H1 (cell line): ENCODE results near the gene KCNAB2. TPM values are rescaled to one million over a fixed set of nuclear protein-coding genes. Genes with fewer than 3 reads are reported as not detected.

Source experiments
- CTCF ChIA-PET: fragments of 300-600 bp; sonication (Branson Sonifier 250); formaldehyde crosslinking; loops from one replicate; lab custom pipeline; 2021; ENCODE audit not compliant: partially characterized antibody; lab: Charles Lee
- POLR2A ChIA-PET: fragments of 300-600 bp; sonication (Branson Sonifier 250); formaldehyde crosslinking; loops from one replicate; lab custom pipeline; 2021; ENCODE audit warnings: inconsistent platforms; ENCODE audit not compliant: partially characterized antibody; lab: Charles Lee
- DNase-seq, 2 experiments: peaks; one replicate each; pipeline versions ENCODE4 v3.0.0 to v3.0.0-alpha.2; 2010 to 2022; ENCODE audit warnings: low spot score in 2 of 2, low read depth in 1 of 2, mixed read lengths in 1 of 2
- FAIRE-seq: peaks from 2 replicates; lab custom pipeline; 2011; peaks lifted over from hg19 to GRCh38; lab: Jason Lieb, UNC
- H2AFZ ChIP-seq: 2 replicates; pipeline ENCODE4 v1.8.1; 2012; ENCODE audit warnings: low read length, inconsistent platforms
- H2AK5ac ChIP-seq: 2 replicates; pipeline ENCODE4 v1.6.1; 2013; ENCODE audit warnings: low read depth, low read length
- H2BK120ac ChIP-seq: replicated peaks from 2 replicates; pipeline ENCODE3; 2013; ENCODE audit warnings: low read depth, low read length, inconsistent platforms
- H2BK12ac ChIP-seq: 2 replicates; pipeline ENCODE4 v1.6.1; 2013; ENCODE audit warnings: low read depth, low read length
- H2BK15ac ChIP-seq: 2 replicates; pipeline ENCODE4 v1.6.1; 2013; ENCODE audit warnings: low read length
- H2BK20ac ChIP-seq: 2 replicates; pipeline ENCODE4 v1.6.1; 2013; ENCODE audit warnings: low read length
- H2BK5ac ChIP-seq: 2 replicates; pipeline ENCODE4 v1.6.1; 2013; ENCODE audit warnings: low read depth, low read length
- H3K14ac ChIP-seq: 2 replicates; pipeline ENCODE4 v1.6.1; 2013; ENCODE audit warnings: inconsistent platforms; ENCODE audit not compliant: insufficient read length
- H3K18ac ChIP-seq: 2 replicates; pipeline ENCODE4 v1.6.1; 2013; ENCODE audit warnings: low read length; ENCODE audit errors: extremely low read depth
- H3K23ac ChIP-seq: 2 replicates; pipeline ENCODE4 v1.6.1; 2013; ENCODE audit warnings: inconsistent platforms; ENCODE audit not compliant: insufficient read length
- H3K23me2 ChIP-seq: 2 replicates; pipeline ENCODE4 v1.6.1; 2013; ENCODE audit warnings: low read depth, low read length
- H3K27ac ChIP-seq: 2 replicates; pipeline ENCODE4 v1.6.1; 2011; ENCODE audit warnings: low read depth, low read length, inconsistent platforms
- H3K27me3 ChIP-seq, 4 experiments: replicated peaks in 1 of 4; 1 replicate in 1 of 4; 2 replicates in 3 of 4; pipeline versions ENCODE4 v1.6.1 to v1.8.1; 2011 to 2013; ENCODE audit warnings: low read length in 3 of 4, mild to moderate bottlenecking in 3 of 4, inconsistent platforms in 2 of 4, mixed read lengths in 2 of 4, moderate library complexity in 1 of 4; ENCODE audit not compliant: control insufficient read depth in 3 of 4, insufficient read depth in 3 of 4; ENCODE audit errors: extremely low read depth in 1 of 4
- H3K36me3 ChIP-seq, 4 experiments: 2 replicates each; pipeline versions ENCODE4 v1.6.1 to v1.8.1; 2011 to 2013; ENCODE audit warnings: mild to moderate bottlenecking in 4 of 4, low read length in 3 of 4, moderate library complexity in 2 of 4, control low read depth in 1 of 4, inconsistent platforms in 1 of 4; ENCODE audit not compliant: insufficient read depth in 4 of 4, control insufficient read depth in 2 of 4
- H3K4ac ChIP-seq: replicated peaks from 2 replicates; pipeline ENCODE3; 2013; ENCODE audit warnings: low read length, low read depth, mixed read lengths, inconsistent platforms; ENCODE audit not compliant: insufficient read length
- H3K4me1 ChIP-seq, 4 experiments: replicated peaks in 1 of 4; 1 replicate in 1 of 4; 2 replicates in 3 of 4; pipeline versions ENCODE4 v1.6.1 to v1.8.1; 2011 to 2013; ENCODE audit warnings: low read length in 3 of 4, inconsistent platforms in 2 of 4, mixed read lengths in 1 of 4; ENCODE audit not compliant: insufficient read depth in 4 of 4, control insufficient read depth in 3 of 4
- H3K4me2 ChIP-seq, 2 experiments: 2 replicates each; pipeline versions ENCODE4 v1.6.1 to v1.8.1; 2011 to 2013; ENCODE audit warnings: low read depth in 2 of 2, low read length in 2 of 2, control low read depth in 1 of 2, inconsistent platforms in 1 of 2, mild to moderate bottlenecking in 1 of 2; ENCODE audit not compliant: insufficient read depth in 1 of 2
- H3K4me3 ChIP-seq, 4 experiments: fragments of 200-600, 300-600 bp in 1 of 4; sonication (generic), shearing (Covaris generic), sonication (Bioruptor Twin) in 1 of 4; 2 replicates each; pipeline versions ENCODE4 v1.5.1 to v1.8.1; 2011 to 2016; ENCODE audit warnings: low read length in 4 of 4, low read depth in 3 of 4, control low read depth in 2 of 4, inconsistent platforms in 2 of 4, mild to moderate bottlenecking in 2 of 4, mixed read lengths in 1 of 4, moderate library complexity in 1 of 4; ENCODE audit not compliant: insufficient read depth in 2 of 4; ENCODE audit errors: extremely low read depth in 1 of 4
- H3K56ac ChIP-seq: replicated peaks from 2 replicates; pipeline ENCODE3; 2013; ENCODE audit warnings: low read depth, mild to moderate bottlenecking, mixed read lengths, low read length, inconsistent platforms; ENCODE audit not compliant: insufficient read length
- H3K79me1 ChIP-seq: 2 replicates; pipeline ENCODE4 v1.6.1; 2013; ENCODE audit warnings: low read depth, low read length, control low read depth
- H3K79me2 ChIP-seq, 2 experiments: 2 replicates each; pipeline versions ENCODE4 v1.6.1 to v1.8.1; 2012 to 2013; ENCODE audit warnings: low read length in 2 of 2, mild to moderate bottlenecking in 2 of 2, inconsistent platforms in 1 of 2; ENCODE audit not compliant: insufficient read depth in 2 of 2, control insufficient read depth in 1 of 2
- H3K9ac ChIP-seq, 4 experiments: replicated peaks in 1 of 4; 1 replicate in 1 of 4; 2 replicates in 3 of 4; pipeline versions ENCODE4 v1.6.1 to v1.8.1; 2011 to 2013; ENCODE audit warnings: low read depth in 3 of 4, low read length in 3 of 4, control low read depth in 2 of 4, mild to moderate bottlenecking in 2 of 4, moderate library complexity in 2 of 4, inconsistent platforms in 1 of 4; ENCODE audit errors: extremely low read depth in 1 of 4
- H3K9me3 ChIP-seq, 2 experiments: 2 replicates each; pipeline versions ENCODE4 v1.6.1 to v1.8.1; 2012 to 2013; ENCODE audit warnings: mild to moderate bottlenecking in 2 of 2, moderate library complexity in 2 of 2, control low read depth in 1 of 2, inconsistent platforms in 1 of 2, low read depth in 1 of 2, low read length in 1 of 2, mixed read lengths in 1 of 2; ENCODE audit not compliant: insufficient read depth in 2 of 2
- H4K20me1 ChIP-seq, 2 experiments: replicated peaks in 1 of 2; 2 replicates each; pipeline versions ENCODE3 to v1.8.1; 2011 to 2013; ENCODE audit warnings: inconsistent platforms in 2 of 2, low read length in 2 of 2, mild to moderate bottlenecking in 1 of 2; ENCODE audit not compliant: insufficient read depth in 2 of 2, control insufficient read depth in 1 of 2
- H4K5ac ChIP-seq: 2 replicates; pipeline ENCODE4 v1.6.1; 2013; ENCODE audit warnings: low read length, low read depth, mixed read lengths, inconsistent platforms; ENCODE audit not compliant: insufficient read length
- H4K8ac ChIP-seq: 2 replicates; pipeline ENCODE4 v1.8.0; 2013; ENCODE audit warnings: mild to moderate bottlenecking, moderate library complexity, low read length, inconsistent platforms; ENCODE audit not compliant: insufficient read depth; ENCODE audit errors: extremely low read depth
- H4K91ac ChIP-seq: replicated peaks from 2 replicates; pipeline ENCODE3; 2013; ENCODE audit warnings: low read length, mixed read lengths, inconsistent platforms; ENCODE audit not compliant: insufficient read length
- ASH2L ChIP-seq: fragments of 200-600, 300-600 bp; sonication (generic); IDR thresholded peaks from one replicate; pipeline ENCODE4 v1.7.1; 2017; ENCODE audit warnings: low read length
- BACH1 ChIP-seq: IDR thresholded peaks from 2 replicates; pipeline ENCODE4 v1.6.1; 2012; ENCODE audit warnings: low read length, improper control_type of control experiment
- CBX5 ChIP-seq: fragments of 300-800, 300-1000 bp; sonication (generic); IDR thresholded peaks from 2 replicates; pipeline ENCODE4 v1.7.1; 2016; ENCODE audit warnings: antibody characterized with exemption, low read length, low read depth
- CEBPB ChIP-seq: IDR thresholded peaks from 2 replicates; pipeline ENCODE4 v1.6.1; 2012; ENCODE audit warnings: low read depth, low read length
- CHD1 ChIP-seq: IDR thresholded peaks from 2 replicates; pipeline ENCODE4 v1.6.1; 2012; ENCODE audit warnings: low read depth, low read length, improper control_type of control experiment
- FOSL1 ChIP-seq: IDR thresholded peaks from 2 replicates; pipeline ENCODE4 v1.6.1; 2011; ENCODE audit warnings: mild to moderate bottlenecking, low read depth, low read length, moderate library complexity; ENCODE audit not compliant: insufficient read depth
- MAFK ChIP-seq: IDR thresholded peaks from 2 replicates; pipeline ENCODE4 v1.6.1; 2012; ENCODE audit warnings: low read depth, mild to moderate bottlenecking, improper control_type of control experiment, low read length
- POLR2A ChIP-seq, 2 experiments: IDR thresholded peaks; 1 replicate in 1 of 2; 2 replicates in 1 of 2; pipeline ENCODE4 v1.6.1; 2011; ENCODE audit warnings: low read depth in 2 of 2, low read length in 2 of 2, mild to moderate bottlenecking in 2 of 2; ENCODE audit errors: control extremely low read depth in 1 of 2
- RAD21 ChIP-seq, 2 experiments: IDR thresholded peaks in 1 of 2; conservative IDR thresholded peaks in 1 of 2; 2 replicates each; pipeline ENCODE4 v1.6.1; 2011; ENCODE audit warnings: low read depth in 2 of 2, low read length in 2 of 2, improper control_type of control experiment in 1 of 2, inconsistent platforms in 1 of 2, mild to moderate bottlenecking in 1 of 2, moderate library complexity in 1 of 2
- SP1 ChIP-seq: IDR thresholded peaks from 2 replicates; pipeline ENCODE4 v1.6.1; 2011; ENCODE audit warnings: low read depth, low read length
- SP2 ChIP-seq: IDR thresholded peaks from 2 replicates; pipeline ENCODE4 v1.6.1; 2012; ENCODE audit warnings: mild to moderate bottlenecking, low read length, inconsistent platforms
- SUZ12 ChIP-seq: fragments of 200-600 bp; sonication (generic); IDR thresholded peaks from 2 replicates; pipeline ENCODE4 v1.6.1; 2012; ENCODE audit warnings: mild to moderate bottlenecking, inconsistent platforms, low read length, moderate library complexity, mixed read lengths
- TAF1 ChIP-seq: IDR thresholded peaks from 2 replicates; pipeline ENCODE4 v1.6.1; 2011; ENCODE audit warnings: mild to moderate bottlenecking, low read depth, low read length
- WGBS, 2 experiments: shearing (Covaris generic) in 1 of 2; methylation state at CpG; one replicate each; pipeline versions ENCODE4 v1.1.6 to v1.1.7; 2013 to 2015; ENCODE audit warnings: low lambda C conversion rate in 2 of 2, mixed read lengths in 2 of 2, inconsistent platforms in 1 of 2, low coverage in 1 of 2, missing lambda C conversion rate in 1 of 2; ENCODE audit not compliant: insufficient replicate concordance in 2 of 2, insufficient coverage in 1 of 2, insufficient read length in 1 of 2; ENCODE audit errors: extremely low coverage in 1 of 2, missing lambda C conversion rate in 1 of 2; 5-methylcytosine and 5-hydroxymethylcytosine counted together
- polyA plus RNA-seq, 7 experiments: library from polyadenylated mRNA; depleted of rRNA in 3 of 7; stranded (reverse) in 5 of 7; unstranded in 2 of 7; fragments of >200 nt in 5 of 7; fragments of 200-250 nt in 2 of 7; gene quantifications; 1 replicate in 5 of 7; 2 replicates in 1 of 7; 4 replicates in 1 of 7; pipeline versions ENCODE4 v1.2.1 to v1.2.3, GENCODE V29; 2011 to 2013; ENCODE audit warnings: missing spikeins in 2 of 7, mixed read lengths in 2 of 7
- total RNA-seq: library from RNA; stranded (reverse); fragmentation: NEBNext Ultra II Directional; extraction: Animal tissue kit (Norgen Biotek cat#: 25700); gene quantifications from 2 replicates; pipeline ENCODE4 v1.2.1, GENCODE V29; 2021
- TF ChIP-seq, protein P1 (sequence below): IDR thresholded peaks from 2 replicates; pipeline ENCODE4 v1.6.1; 2011; ENCODE audit warnings: low read depth, mild to moderate bottlenecking, low read length; ENCODE audit not compliant: insufficient read depth
- TF ChIP-seq, protein P2 (sequence below): IDR thresholded peaks from 2 replicates; pipeline ENCODE4 v1.6.1; 2011; ENCODE audit warnings: low read length, improper control_type of control experiment

Gene KCNAB2
- total and polyA plus RNA-seq, 2 of the 8 experiments (the other 6 are each of a cell fraction or from before 2014, with no cell fraction given): 4.5 to 7.0 TPM

DNA sequence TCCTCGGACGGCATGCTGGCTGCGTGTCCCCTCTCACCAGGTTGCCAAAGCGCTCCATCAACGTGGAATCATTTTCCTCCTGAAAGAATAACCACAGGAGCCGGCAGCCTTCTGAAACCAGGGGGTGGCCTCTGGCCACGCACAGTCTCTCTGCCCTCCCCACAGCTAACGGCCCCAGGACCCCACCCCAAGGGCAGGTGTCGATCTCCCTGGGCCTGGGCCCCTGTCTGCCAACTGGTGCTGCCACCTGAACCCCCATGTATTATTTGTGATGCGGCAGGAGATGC, 46.1 kb downstream of the KCNAB2 start:
- no peak overlapping the region for H3K4me2 ChIP-seq
- TF ChIP-seq, protein P1, sequence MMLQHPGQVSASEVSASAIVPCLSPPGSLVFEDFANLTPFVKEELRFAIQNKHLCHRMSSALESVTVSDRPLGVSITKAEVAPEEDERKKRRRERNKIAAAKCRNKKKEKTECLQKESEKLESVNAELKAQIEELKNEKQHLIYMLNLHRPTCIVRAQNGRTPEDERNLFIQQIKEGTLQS: no peak
- TF ChIP-seq CEBPB (no peak), MAFK (no peak), FOSL1 (no peak), POLR2A (IDR thresholded peaks at IDR 0.05; ENCODE audit: control extremely low read depth in 1 of 2, low read depth in 2 of 2, low read length in 2 of 2) (no peak), RAD21 (IDR thresholded peaks at IDR 0.05 in 1 of 2, conservative IDR thresholded peaks at IDR 0.05 in 1 of 2; ENCODE audit: low read depth in 2 of 2, low read length in 2 of 2) (no peak), CBX5 (no peak), CHD1 (no peak), TAF1 (no peak), BACH1 (no peak), SUZ12 (no peak), SP1 (no peak), SP2 (no peak), ASH2L (no peak)
- TF ChIP-seq, protein P2, sequence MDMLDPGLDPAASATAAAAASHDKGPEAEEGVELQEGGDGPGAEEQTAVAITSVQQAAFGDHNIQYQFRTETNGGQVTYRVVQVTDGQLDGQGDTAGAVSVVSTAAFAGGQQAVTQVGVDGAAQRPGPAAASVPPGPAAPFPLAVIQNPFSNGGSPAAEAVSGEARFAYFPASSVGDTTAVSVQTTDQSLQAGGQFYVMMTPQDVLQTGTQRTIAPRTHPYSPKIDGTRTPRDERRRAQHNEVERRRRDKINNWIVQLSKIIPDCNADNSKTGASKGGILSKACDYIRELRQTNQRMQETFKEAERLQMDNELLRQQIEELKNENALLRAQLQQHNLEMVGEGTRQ: no peak
- TF ChIP-seq, all 59 proteins: peak for 0

More for the DNA sequence above, 46.1 kb downstream of the KCNAB2 start:
- no peak overlapping the region for H3K56ac ChIP-seq
- H4K8ac ChIP-seq: no peak overlapping the region
- no peaks in the 10 kb centered on the region for H3K79me1 ChIP-seq
- no peak overlapping the region for H3K23ac ChIP-seq
- H3K23me2 ChIP-seq: no peaks in the 10 kb centered on the region; the same call in 1 of the 2 replicates
- H3K18ac ChIP-seq: no peak overlapping the region
- H3K9me3 ChIP-seq: no peaks in the 10 kb centered on the region
- no peak overlapping the region for H4K5ac ChIP-seq
- H2AFZ ChIP-seq: no peak overlapping the region
- no peak overlapping the region for H2BK20ac ChIP-seq
- no peak overlapping the region for H3K9ac ChIP-seq
- H3K4me1 ChIP-seq: no peaks in the 10 kb centered on the region; a peak in 1 of 7 replicates
- WGBS, 2 experiments: 95% methylated on average over 10 of the region's 10 CpGs; no CpG with 5 or more reads in 1 of the 2 experiments
- H2BK15ac ChIP-seq: no peak overlapping the region
- H4K20me1 ChIP-seq: peaks cover 0 to 1% of the 10 kb centered on the region in 2 experiments
- H3K4ac ChIP-seq: no peak overlapping the region
- ChIA-PET POLR2A (no interaction called here), CTCF (interaction anchor here (1.1 to 4.7 kb wide), 5 partner anchors 10 to 425 kb away, joined by 3 to 19 read pairs (median 4); no protein-coding TSS in a partner anchor)
- FAIRE-seq (no peak), DNase-seq (no peak)
- no peak overlapping the region for H3K14ac ChIP-seq
- no peaks in the 10 kb centered on the region for H3K79me2 ChIP-seq
- H2BK12ac ChIP-seq: no peak overlapping the region
- no peak overlapping the region for H3K27ac ChIP-seq
- H3K4me3 ChIP-seq: no peak overlapping the region
- no peak overlapping the region for H2BK5ac ChIP-seq
- no peaks in the 10 kb centered on the region for H3K27me3 ChIP-seq
- no peak overlapping the region for H2BK120ac ChIP-seq
- no peaks in the 10 kb centered on the region for H3K36me3 ChIP-seq
- no peak overlapping the region for H2AK5ac ChIP-seq
- H4K91ac ChIP-seq: no peak overlapping the region
